HUES64 (cell line): Measurements from ENCODE around the gene PRSS56.
"Not testable (repeated sequence)": the region's sequence is repeated elsewhere in the genome, so short reads cannot be mapped to it uniquely, and the experiment has no call there.

Experiments
- H3K27ac ChIP-seq: 2 replicates; pipeline ENCODE4 v1.7.0; 2013; ENCODE audit warnings: low read depth, low read length, inconsistent platforms
- H3K27me3 ChIP-seq: 2 replicates; pipeline ENCODE4 v1.6.1; 2013; ENCODE audit warnings: mild to moderate bottlenecking, low read length; ENCODE audit not compliant: insufficient read depth
- H3K36me3 ChIP-seq: 2 replicates; pipeline ENCODE4 v1.6.1; 2013; ENCODE audit warnings: mild to moderate bottlenecking, low read length; ENCODE audit not compliant: insufficient read depth
- H3K4me1 ChIP-seq: 2 replicates; pipeline ENCODE4 v1.6.1; 2013; ENCODE audit warnings: mild to moderate bottlenecking, low read length, moderate library complexity; ENCODE audit not compliant: insufficient read depth
- H3K4me3 ChIP-seq: 2 replicates; pipeline ENCODE4 v1.5.1; 2013; ENCODE audit warnings: mild to moderate bottlenecking, low read length, moderate library complexity
- H3K9ac ChIP-seq: 2 replicates; pipeline ENCODE4 v1.6.1; 2013; ENCODE audit warnings: mild to moderate bottlenecking, low read depth, low read length
- H3K9me3 ChIP-seq: 2 replicates; pipeline ENCODE4 v1.6.1; 2013; ENCODE audit warnings: low read depth, low read length; ENCODE audit not compliant: insufficient read depth
- WGBS: fragments of 150-250, 120-280 bp; methylation state at CpG from one replicate; pipeline ENCODE4 v1.1.7; 2013; ENCODE audit warnings: missing lambda C conversion rate; 5-methylcytosine and 5-hydroxymethylcytosine counted together

PRSS56 gene

GRCh38 chr2:232530626-232531260 is 10.6 kb downstream of the PRSS56 start:
- Histone ChIP-seq H3K36me3 (no peaks in the 10 kb centered on the region), H3K27me3 (peaks cover 3% of the 10 kb centered on the region; the same call in 1 of the 2 replicates), H3K27ac (no peak overlapping the region), H3K9ac (no peak overlapping the region), H3K9me3 (no peaks in the 10 kb centered on the region), H3K4me1 (no peaks in the 10 kb centered on the region), H3K4me3 (no peak overlapping the region)
- 88% methylated on average over 9 of the region's 9 CpGs for WGBS

GRCh38 chr2:232532419-232532818 is 12.2 kb downstream of the PRSS56 start:
- WGBS: 87% methylated on average over 9 of the region's 9 CpGs
- Histone ChIP-seq H3K27ac (no peak overlapping the region), H3K4me3 (no peak overlapping the region), H3K27me3 (peaks cover 3% of the 10 kb centered on the region; the same call in 1 of the 2 replicates), H3K9ac (no peak overlapping the region), H3K4me1 (no peaks in the 10 kb centered on the region), H3K36me3 (no peaks in the 10 kb centered on the region), H3K9me3 (no peaks in the 10 kb centered on the region)

GRCh38 chr2:232532821-232533220 is 12.6 kb downstream of the PRSS56 start:
- H3K9ac ChIP-seq, H3K27ac ChIP-seq, H3K4me3 ChIP-seq, H3K36me3 ChIP-seq, H3K9me3 ChIP-seq, H3K27me3 ChIP-seq, H3K4me1 ChIP-seq: not testable (repeated sequence)
- WGBS: 88% methylated on average over 7 of the region's 7 CpGs

GRCh38 chr2:232533944-232534710 is 13.9 kb downstream of the PRSS56 start:
- 79% methylated on average over 13 of the region's 13 CpGs for WGBS
- Histone ChIP-seq H3K9me3 (no peaks in the 10 kb centered on the region), H3K4me1 (peaks cover 11% of the 10 kb centered on the region), H3K4me3 (no peak overlapping the region), H3K36me3 (no peaks in the 10 kb centered on the region), H3K27me3 (no peaks in the 10 kb centered on the region), H3K27ac (no peak overlapping the region), H3K9ac (no peak overlapping the region)

- WGBS: 90% methylated on average over 14 of the region's 14 CpGs
- Histone ChIP-seq H3K9ac (no peak overlapping the region), H3K27me3 (no peaks in the 10 kb centered on the region), H3K4me1 (peaks cover 18% of the 10 kb centered on the region), H3K9me3 (no peaks in the 10 kb centered on the region), H3K4me3 (no peak overlapping the region), H3K36me3 (no peaks in the 10 kb centered on the region), H3K27ac (no peak overlapping the region)
These were observed 14.9 kb downstream of the PRSS56 start for GRCh38 chr2:232534940-232535651.

GRCh38 chr2:232535761-232536530 is 15.8 kb downstream of the PRSS56 start:
- Histone ChIP-seq H3K36me3 (no peaks in the 10 kb centered on the region), H3K4me3 (no peak overlapping the region), H3K27me3 (no peaks in the 10 kb centered on the region), H3K27ac (no peak overlapping the region), H3K4me1 (peaks cover 18% of the 10 kb centered on the region), H3K9me3 (no peaks in the 10 kb centered on the region), H3K9ac (no peak overlapping the region)
- 90% methylated on average over 5 of the region's 5 CpGs for WGBS

GRCh38 chr2:232537079-232537478 is 16.9 kb downstream of the PRSS56 start:
- H3K4me1 ChIP-seq: peaks cover 18% of the 10 kb centered on the region
- H3K4me3 ChIP-seq: no peak overlapping the region
- no peaks in the 10 kb centered on the region for H3K27me3 ChIP-seq
- WGBS: 72% methylated on average over 5 of the region's 5 CpGs
- H3K36me3 ChIP-seq: no peaks in the 10 kb centered on the region
- no peak overlapping the region for H3K9ac ChIP-seq
- no peaks in the 10 kb centered on the region for H3K9me3 ChIP-seq
- no peak overlapping the region for H3K27ac ChIP-seq

- no peaks in the 10 kb centered on the region for H3K36me3 ChIP-seq
- no peaks in the 10 kb centered on the region for H3K27me3 ChIP-seq
- H3K4me3 ChIP-seq: no peak overlapping the region
- peaks cover 18% of the 10 kb centered on the region for H3K4me1 ChIP-seq
- H3K27ac ChIP-seq: no peak overlapping the region
- no peak overlapping the region for H3K9ac ChIP-seq
- WGBS: 94% methylated on average over 4 of the region's 4 CpGs
- no peaks in the 10 kb centered on the region for H3K9me3 ChIP-seq
These were observed 17.3 kb downstream of the PRSS56 start for GRCh38 chr2:232537499-232537898.

- WGBS: 40% methylated on average over 4 of the region's 4 CpGs
- no peak overlapping the region for H3K9ac ChIP-seq
- no peaks in the 10 kb centered on the region for H3K27me3 ChIP-seq
- H3K36me3 ChIP-seq: no peaks in the 10 kb centered on the region
- no peak overlapping the region for H3K4me3 ChIP-seq
- no peak overlapping the region for H3K27ac ChIP-seq
- H3K4me1 ChIP-seq: peaks cover 18% of the 10 kb centered on the region
- no peaks in the 10 kb centered on the region for H3K9me3 ChIP-seq
These were observed 18.5 kb downstream of the PRSS56 start for GRCh38 chr2:232538671-232539070.

- Histone ChIP-seq H3K36me3 (no peaks in the 10 kb centered on the region), H3K27me3 (no peaks in the 10 kb centered on the region), H3K9me3 (no peaks in the 10 kb centered on the region), H3K4me1 (peaks cover 18% of the 10 kb centered on the region), H3K27ac (no peak within 1 kb of the TSS), H3K4me3 (no peak within 1 kb of the TSS), H3K9ac (no peak within 1 kb of the TSS)
- WGBS: 77% methylated on average over 23 of the region's 23 CpGs
These were observed 19.4 kb downstream of the PRSS56 start, which contains the start of gene CHRNG for GRCh38 chr2:232539298-232540231. Gene CHRNG (plus strand): TSS chr2:232539692. CDS start chr2:232539748, 56 bp downstream.
